HEK293T (cell line): ENCODE data around the gene PHOSPHO1.

Experiments used
- BHLHE40 ChIP-seq: fragments of 450-650 bp; IDR thresholded peaks from 2 replicates; pipeline ENCODE4 v1.6.1; 2016; ENCODE audit warnings: mild to moderate bottlenecking, moderate library complexity, borderline replicate concordance
- FOXK2 ChIP-seq: fragments of 450-650 bp; IDR thresholded peaks from 2 replicates; pipeline ENCODE4 v1.6.1; 2016; ENCODE audit warnings: mild to moderate bottlenecking
- FOXM1 ChIP-seq: fragments of 450-650 bp; IDR thresholded peaks from 2 replicates; pipeline ENCODE4 v1.6.1; 2017; ENCODE audit warnings: mild to moderate bottlenecking, borderline replicate concordance
- HDGF ChIP-seq: fragments of 450-650 bp; IDR thresholded peaks from 2 replicates; pipeline ENCODE4 v1.6.1; 2017; ENCODE audit warnings: antibody characterized with exemption, borderline replicate concordance
- NFRKB ChIP-seq: fragments of 450-650 bp; IDR thresholded peaks from 2 replicates; pipeline ENCODE4 v1.6.1; 2016; ENCODE audit warnings: mild to moderate bottlenecking, moderate library complexity
- SP1 ChIP-seq: fragments of 450-650 bp; IDR thresholded peaks from 2 replicates; pipeline ENCODE4 v1.6.1; 2017
- SUZ12 ChIP-seq: fragments of 450-650 bp; IDR thresholded peaks from 2 replicates; pipeline ENCODE4 v1.6.1; 2016; ENCODE audit warnings: mild to moderate bottlenecking
- TARDBP ChIP-seq: fragments of 450-650 bp; IDR thresholded peaks from 2 replicates; pipeline ENCODE4 v1.6.1; 2016
- ZNF384 ChIP-seq: fragments of 450-650 bp; IDR thresholded peaks from 2 replicates; pipeline ENCODE4 v1.6.1; 2016

GRCh38 chr17:49258394-49258793, 27.8 kb upstream of the PHOSPHO1 start:
- no peak for TF ChIP-seq SP1
- TF ChIP-seq FOXM1, result no peak
- TF ChIP-seq NFRKB, result no peak
- no peak for TF ChIP-seq BHLHE40
- no peak for TF ChIP-seq ZNF384
- TF ChIP-seq HDGF, result no peak
- no peak for TF ChIP-seq FOXK2
- TF ChIP-seq SUZ12, result no peak
- TF ChIP-seq TARDBP, result no peak
